Measurements from ENCODE around the gene MLLT1.

GRCh38 chr19:6263306-6263705 lies 16.5 kb downstream of the MLLT1 start:
- TF ChIP-seq POLR2A (IDR thresholded peaks at IDR 0.05): no peak
- TF ChIP-seq CTCF (IDR thresholded peaks at IDR 0.05 in 4 of 5, conservative IDR thresholded peaks at IDR 0.05 in 1 of 5): no peak

Data from gastrocnemius medialis (tissue), 4 donors.